ENCODE data around the gene MCF2L.

Gene MCF2L

GRCh38 chr13:113084094-113084942 lies 115.3 kb downstream of the MCF2L start:
- no peak for DNase-seq
- TF ChIP-seq, protein P1, sequence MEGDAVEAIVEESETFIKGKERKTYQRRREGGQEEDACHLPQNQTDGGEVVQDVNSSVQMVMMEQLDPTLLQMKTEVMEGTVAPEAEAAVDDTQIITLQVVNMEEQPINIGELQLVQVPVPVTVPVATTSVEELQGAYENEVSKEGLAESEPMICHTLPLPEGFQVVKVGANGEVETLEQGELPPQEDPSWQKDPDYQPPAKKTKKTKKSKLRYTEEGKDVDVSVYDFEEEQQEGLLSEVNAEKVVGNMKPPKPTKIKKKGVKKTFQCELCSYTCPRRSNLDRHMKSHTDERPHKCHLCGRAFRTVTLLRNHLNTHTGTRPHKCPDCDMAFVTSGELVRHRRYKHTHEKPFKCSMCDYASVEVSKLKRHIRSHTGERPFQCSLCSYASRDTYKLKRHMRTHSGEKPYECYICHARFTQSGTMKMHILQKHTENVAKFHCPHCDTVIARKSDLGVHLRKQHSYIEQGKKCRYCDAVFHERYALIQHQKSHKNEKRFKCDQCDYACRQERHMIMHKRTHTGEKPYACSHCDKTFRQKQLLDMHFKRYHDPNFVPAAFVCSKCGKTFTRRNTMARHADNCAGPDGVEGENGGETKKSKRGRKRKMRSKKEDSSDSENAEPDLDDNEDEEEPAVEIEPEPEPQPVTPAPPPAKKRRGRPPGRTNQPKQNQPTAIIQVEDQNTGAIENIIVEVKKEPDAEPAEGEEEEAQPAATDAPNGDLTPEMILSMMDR (IDR thresholded peaks at IDR 0.05; ENCODE audit: low read depth, low read length) = peak; percentile 44
- no peak overlapping the region for H3K4me3 ChIP-seq (ENCODE audit: low read depth, low read length)
- H3K9me3 ChIP-seq = no peaks in the 10 kb centered on the region
- no peaks in the 10 kb centered on the region for H3K27me3 ChIP-seq
- H3K36me3 ChIP-seq = no peaks in the 10 kb centered on the region
- H3K4me1 ChIP-seq = no peaks in the 10 kb centered on the region

GRCh38 chr13:113084943-113085540 lies 116.0 kb downstream of the MCF2L start:
- DNase-seq = no peak
- Histone ChIP-seq H3K27me3 (no peaks in the 10 kb centered on the region), H3K36me3 (no peaks in the 10 kb centered on the region), H3K4me3 (ENCODE audit: low read depth, low read length) (no peak overlapping the region), H3K4me1 (no peaks in the 10 kb centered on the region), H3K9me3 (no peaks in the 10 kb centered on the region)
- TF ChIP-seq, protein P1 (IDR thresholded peaks at IDR 0.05; ENCODE audit: low read depth, low read length) = no peak

DNA sequence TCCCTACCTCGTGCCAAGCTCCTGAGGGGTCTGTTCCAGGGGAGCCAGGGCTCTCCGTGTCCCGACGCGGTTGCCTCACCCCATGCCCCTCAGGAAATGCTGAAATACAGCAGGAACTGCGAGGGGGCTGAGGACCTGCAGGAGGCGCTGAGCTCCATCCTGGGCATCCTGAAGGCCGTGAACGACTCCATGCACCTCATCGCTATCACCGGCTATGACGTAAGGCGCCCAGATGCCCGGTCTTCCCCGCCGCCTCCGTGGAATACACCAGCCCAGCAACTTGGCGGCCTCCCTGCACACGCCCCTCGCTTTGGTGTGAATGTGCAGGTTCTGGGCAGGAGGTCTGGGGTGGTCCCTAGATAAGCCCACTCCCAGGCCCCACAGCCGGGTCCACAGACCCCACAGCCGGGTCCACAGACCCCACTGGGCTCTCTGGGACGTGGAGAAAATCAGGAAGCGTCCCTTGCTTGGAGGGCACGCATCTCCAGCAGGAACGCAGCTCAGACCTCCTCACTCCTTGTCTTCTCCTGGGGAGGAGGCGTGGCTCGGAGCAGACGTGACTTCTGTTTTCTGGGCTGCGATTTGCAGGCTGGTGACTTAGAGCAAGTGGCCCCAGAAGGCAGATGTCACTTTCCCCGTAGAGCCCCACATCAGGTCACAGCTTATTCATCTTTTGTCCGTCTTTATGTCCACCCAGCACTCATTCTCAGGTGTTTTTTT lies 117.2 kb downstream of the MCF2L start:
- Histone ChIP-seq H3K9me3 (no peaks in the 10 kb centered on the region), H3K27me3 (no peaks in the 10 kb centered on the region), H3K4me1 (no peaks in the 10 kb centered on the region), H3K36me3 (no peaks in the 10 kb centered on the region), H3K4me3 (ENCODE audit: low read depth, low read length) (no peak overlapping the region)
- no peak for DNase-seq
- TF ChIP-seq, protein P1 (IDR thresholded peaks at IDR 0.05; ENCODE audit: low read depth, low read length) = peak; percentile 26; the same call in 1 of the 2 replicates

DNA sequence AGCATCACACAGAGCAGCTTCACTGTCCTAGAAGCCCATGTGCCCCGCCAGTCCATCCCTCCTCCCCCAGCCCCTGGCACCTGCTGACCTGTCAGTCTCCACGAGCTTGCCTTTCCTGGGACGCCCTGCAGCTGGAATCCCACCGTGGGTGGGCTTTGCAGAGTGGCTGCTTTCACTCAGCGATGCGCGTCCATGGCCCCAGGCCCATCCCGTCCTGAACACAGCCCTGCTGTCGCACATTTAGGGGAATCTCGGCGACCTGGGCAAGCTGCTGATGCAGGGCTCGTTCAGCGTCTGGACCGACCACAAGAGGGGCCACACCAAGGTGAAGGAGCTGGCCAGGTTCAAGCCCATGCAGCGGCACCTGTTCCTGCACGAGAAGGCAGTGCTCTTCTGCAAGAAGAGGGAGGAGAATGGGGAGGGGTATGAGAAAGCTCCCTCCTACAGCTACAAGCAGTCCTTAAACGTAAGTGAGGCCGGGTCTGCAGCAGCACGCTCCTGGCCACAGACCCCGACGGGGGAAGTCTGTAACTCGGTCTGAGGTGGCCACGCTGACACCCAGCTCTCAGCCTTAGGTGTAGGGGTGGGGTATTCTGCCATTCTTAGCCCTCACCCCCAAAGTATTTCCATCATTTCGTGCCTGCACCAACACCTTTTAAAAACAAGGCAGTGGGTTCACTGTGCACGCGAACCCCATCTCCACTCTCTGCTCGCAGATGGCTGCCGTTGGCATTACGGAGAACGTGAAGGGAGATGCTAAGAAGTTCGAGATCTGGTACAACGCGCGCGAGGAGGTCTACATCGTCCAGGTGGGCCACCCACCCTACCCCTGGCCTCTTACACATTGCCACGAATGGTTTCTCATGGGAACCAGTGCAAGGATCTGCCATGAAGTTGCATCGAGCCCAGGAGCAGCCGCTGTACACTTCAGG lies 118.2 kb downstream of the MCF2L start:
- H3K4me3 ChIP-seq (ENCODE audit: low read depth, low read length) = no peak overlapping the region
- H3K27me3 ChIP-seq = no peaks in the 10 kb centered on the region
- no peaks in the 10 kb centered on the region for H3K4me1 ChIP-seq
- no peaks in the 10 kb centered on the region for H3K36me3 ChIP-seq
- peak; percentile 1 for DNase-seq
- TF ChIP-seq, protein P1 (IDR thresholded peaks at IDR 0.05; ENCODE audit: low read depth, low read length) = no peak
- no peaks in the 10 kb centered on the region for H3K9me3 ChIP-seq

DNA sequence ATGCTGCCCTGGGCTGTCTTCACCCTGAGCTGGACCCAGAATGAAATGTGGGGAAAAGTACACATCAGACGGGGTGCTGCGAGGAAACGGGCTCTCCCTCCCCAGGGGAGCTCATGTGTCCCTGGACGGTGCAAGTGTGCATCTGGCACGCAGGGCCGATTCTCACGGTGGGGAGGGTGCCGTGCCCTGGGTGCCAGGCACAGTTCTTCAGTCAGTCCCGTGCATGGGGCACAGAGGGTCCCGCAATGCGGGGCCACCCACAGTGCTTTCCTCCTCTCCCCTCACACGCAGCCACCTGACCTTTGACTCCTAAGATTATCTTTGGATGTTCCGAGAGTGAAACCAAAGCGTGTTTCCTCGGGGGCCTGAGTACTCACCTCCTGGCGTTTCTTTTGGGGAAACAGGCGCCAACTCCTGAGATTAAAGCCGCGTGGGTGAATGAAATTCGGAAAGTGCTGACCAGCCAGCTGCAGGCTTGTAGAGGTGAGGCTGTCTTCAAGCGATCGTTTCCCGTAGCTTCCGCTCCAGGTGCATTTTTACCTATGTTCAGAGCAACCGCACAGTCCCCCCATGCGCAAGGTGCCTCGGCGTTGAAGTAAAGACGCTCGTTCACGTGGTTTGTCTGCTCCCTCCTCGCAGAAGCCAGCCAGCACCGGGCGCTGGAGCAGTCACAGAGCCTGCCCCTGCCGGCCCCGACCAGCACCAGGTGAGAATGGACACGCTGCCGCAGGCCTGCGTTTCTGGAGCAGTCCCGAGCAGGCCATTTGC lies 119.1 kb downstream of the MCF2L start:
- TF ChIP-seq, protein P1 (IDR thresholded peaks at IDR 0.05; ENCODE audit: low read depth, low read length) = no peak
- Histone ChIP-seq H3K4me3 (ENCODE audit: low read depth, low read length) (no peak overlapping the region), H3K4me1 (no peaks in the 10 kb centered on the region), H3K9me3 (no peaks in the 10 kb centered on the region), H3K27me3 (no peaks in the 10 kb centered on the region), H3K36me3 (no peaks in the 10 kb centered on the region)
- DNase-seq = peak; percentile 4
